H9 (cell line): Measurements from ENCODE around the gene IFI44L. TPM values are rescaled to one million over a fixed set of nuclear protein-coding genes. Genes with fewer than 3 reads are reported as not detected.

Experiments
- DNase-seq: peaks from one replicate; pipeline ENCODE4 v3.0.0-alpha.2; 2017
- H2AFZ ChIP-seq: one replicate; pipeline ENCODE4 v1.6.1; 2013; ENCODE audit warnings: mild to moderate bottlenecking, low read length, control low read depth, moderate library complexity
- H2AK5ac ChIP-seq: 2 replicates; pipeline ENCODE4 v1.6.1; 2013; ENCODE audit warnings: low read length, control low read depth, mixed read lengths; ENCODE audit not compliant: insufficient read length
- H2BK120ac ChIP-seq: one replicate; pipeline ENCODE4 v1.6.1; 2013; ENCODE audit warnings: low read depth, mild to moderate bottlenecking, low read length, control low read depth, inconsistent platforms; ENCODE audit not compliant: poor library complexity, severe bottlenecking
- H2BK12ac ChIP-seq: 2 replicates; pipeline ENCODE4 v1.6.1; 2013; ENCODE audit warnings: low read length, control low read depth, mixed read lengths, low read depth; ENCODE audit not compliant: insufficient read length
- H2BK15ac ChIP-seq: 2 replicates; pipeline ENCODE4 v1.6.1; 2013; ENCODE audit warnings: low read depth, low read length, control low read depth
- H2BK20ac ChIP-seq: one replicate; pipeline ENCODE4 v1.6.1; 2013; ENCODE audit warnings: low read depth, mild to moderate bottlenecking, low read length, control low read depth, inconsistent platforms; ENCODE audit not compliant: poor library complexity, severe bottlenecking
- H2BK5ac ChIP-seq: 2 replicates; pipeline ENCODE4 v1.6.1; 2013; ENCODE audit warnings: low read length, control low read depth, mixed read lengths; ENCODE audit not compliant: insufficient read length
- H3K14ac ChIP-seq: 2 replicates; pipeline ENCODE4 v1.6.1; 2013; ENCODE audit warnings: low read length, control low read depth; ENCODE audit not compliant: insufficient read depth
- H3K18ac ChIP-seq: 2 replicates; pipeline ENCODE4 v1.6.1; 2013; ENCODE audit warnings: low read depth, mild to moderate bottlenecking, mixed read lengths, low read length, control low read depth; ENCODE audit not compliant: insufficient read length
- H3K23ac ChIP-seq: 2 replicates; pipeline ENCODE4 v1.6.1; 2013; ENCODE audit warnings: low read length, control low read depth, mixed read lengths, low read depth; ENCODE audit not compliant: insufficient read length
- H3K23me2 ChIP-seq: 2 replicates; pipeline ENCODE4 v1.6.1; 2013; ENCODE audit warnings: low read depth, mild to moderate bottlenecking, mixed read lengths, low read length, control low read depth; ENCODE audit not compliant: insufficient read length, poor library complexity, severe bottlenecking
- H3K27ac ChIP-seq: 2 replicates; pipeline ENCODE4 v1.5.1; 2013; ENCODE audit warnings: low read length, control low read depth, mixed read lengths, low read depth; ENCODE audit not compliant: insufficient read length
- H3K27me3 ChIP-seq: 2 replicates; pipeline ENCODE4 v1.6.1; 2013; ENCODE audit warnings: low read length, control low read depth, inconsistent platforms; ENCODE audit not compliant: insufficient read depth
- H3K4ac ChIP-seq: 2 replicates; pipeline ENCODE4 v1.6.1; 2013; ENCODE audit warnings: low read depth, mild to moderate bottlenecking, control low read depth, inconsistent platforms, low read length, moderate library complexity
- H3K4me1 ChIP-seq: 2 replicates; pipeline ENCODE4 v1.6.1; 2013; ENCODE audit warnings: low read length, control low read depth, inconsistent platforms; ENCODE audit not compliant: insufficient read depth
- H3K4me2 ChIP-seq: 2 replicates; pipeline ENCODE4 v1.6.1; 2013; ENCODE audit warnings: low read length, control low read depth, mixed read lengths; ENCODE audit not compliant: insufficient read length, insufficient read depth
- H3K56ac ChIP-seq: 2 replicates; pipeline ENCODE4 v1.6.1; 2013; ENCODE audit warnings: low read depth, mild to moderate bottlenecking, mixed read lengths, low read length, control low read depth; ENCODE audit not compliant: insufficient read length
- H3K79me1 ChIP-seq: 2 replicates; pipeline ENCODE4 v1.6.1; 2013; ENCODE audit warnings: low read depth, mild to moderate bottlenecking, moderate library complexity, low read length, control low read depth, inconsistent platforms; ENCODE audit not compliant: insufficient read depth, poor library complexity, severe bottlenecking
- H3K79me2 ChIP-seq: 2 replicates; pipeline ENCODE4 v1.6.1; 2013; ENCODE audit warnings: low read length, control low read depth, inconsistent platforms; ENCODE audit not compliant: insufficient read depth
- H3K9ac ChIP-seq: 2 replicates; pipeline ENCODE4 v1.6.1; 2013; ENCODE audit warnings: low read length, control low read depth, mixed read lengths; ENCODE audit not compliant: insufficient read length; ENCODE audit errors: extremely low read depth
- H3K9me3 ChIP-seq: one replicate; pipeline ENCODE4 v1.6.1; 2013; ENCODE audit warnings: low read depth, low read length, inconsistent platforms; ENCODE audit not compliant: control insufficient read depth
- H3T11ph ChIP-seq: one replicate; pipeline ENCODE4 v1.6.1; 2013; ENCODE audit warnings: mild to moderate bottlenecking, low read length, control low read depth, inconsistent platforms
- H4K20me1 ChIP-seq: one replicate; pipeline ENCODE4 v1.6.1; 2013; ENCODE audit not compliant: control insufficient read depth, insufficient read length, insufficient read depth
- H4K5ac ChIP-seq: 2 replicates; pipeline ENCODE4 v1.6.1; 2013; ENCODE audit warnings: low read depth, mild to moderate bottlenecking, mixed read lengths, low read length, control low read depth; ENCODE audit not compliant: insufficient read length
- H4K8ac ChIP-seq: replicated peaks from 2 replicates; pipeline ENCODE4 v1.6.1; 2013; ENCODE audit warnings: low read length, control low read depth, mixed read lengths, low read depth; ENCODE audit not compliant: insufficient read length
- H4K91ac ChIP-seq: 2 replicates; pipeline ENCODE4 v1.6.1; 2013; ENCODE audit warnings: low read depth, mild to moderate bottlenecking, moderate library complexity, mixed read lengths, low read length, control low read depth; ENCODE audit not compliant: insufficient read length
- H3K27ac Mint-ChIP-seq, 3 experiments: 2 replicates in 2 of 3; 3 replicates in 1 of 3; pipeline ENCODE4 v1.8.0; 2020 to 2021; ENCODE audit warnings: mixed read lengths in 3 of 3, mild to moderate bottlenecking in 1 of 3, moderate library complexity in 1 of 3
- H3K27me3 Mint-ChIP-seq: 2 replicates; pipeline ENCODE4 v1.8.0; 2021; ENCODE audit warnings: low read depth, mild to moderate bottlenecking, moderate library complexity, mixed read lengths
- H3K36me3 Mint-ChIP-seq, 3 experiments: 2 replicates in 2 of 3; 3 replicates in 1 of 3; pipeline ENCODE4 v1.8.0; 2020 to 2021; ENCODE audit warnings: low read depth in 3 of 3, mixed read lengths in 3 of 3; ENCODE audit not compliant: insufficient read depth in 1 of 3
- H3K4me1 Mint-ChIP-seq, 2 experiments: 2 replicates each; pipeline ENCODE4 v1.8.0; 2020; ENCODE audit warnings: mixed read lengths in 2 of 2
- H3K4me3 Mint-ChIP-seq, 2 experiments: 2 replicates in 1 of 2; 3 replicates in 1 of 2; pipeline ENCODE4 v1.8.0; 2020 to 2021; ENCODE audit warnings: mild to moderate bottlenecking in 2 of 2, mixed read lengths in 2 of 2, moderate library complexity in 1 of 2
- H3K9me3 Mint-ChIP-seq, 2 experiments: 2 replicates in 1 of 2; 3 replicates in 1 of 2; pipeline ENCODE4 v1.8.0; 2020; ENCODE audit warnings: mild to moderate bottlenecking in 2 of 2, mixed read lengths in 2 of 2, moderate library complexity in 1 of 2
- CTCF ChIP-seq: fragments of 200-600 bp; sonication (generic); conservative IDR thresholded peaks from 3 replicates; pipeline ENCODE4 v1.8.0; 2021; ENCODE audit warnings: antibody characterized with exemption, mild to moderate bottlenecking
- WGBS: extraction: QIAGEN DNeasy Blood & Tissue Kit; methylation state at CpG from one replicate; pipeline ENCODE4 v1.1.7; 2013; ENCODE audit warnings: missing lambda C conversion rate, low lambda C conversion rate, mixed read lengths; ENCODE audit not compliant: insufficient read length; ENCODE audit errors: extremely low coverage; 5-methylcytosine and 5-hydroxymethylcytosine counted together
- total RNA-seq: library from RNA; stranded (reverse); gene quantifications from 2 replicates; pipeline ENCODE4 v1.2.1, GENCODE V29; 2021

IFI44L gene
- total RNA-seq, 1 experiment from 2014 or later: not detected

GRCh38 chr1:78619446-78619802 lies 824 bp upstream of the IFI44L start:
- H2BK15ac ChIP-seq: no peak overlapping the region
- H3T11ph ChIP-seq: no peak overlapping the region
- no peak overlapping the region for H3K14ac ChIP-seq
- H3K56ac ChIP-seq: no peak overlapping the region
- no peak overlapping the region for H4K8ac ChIP-seq
- no CpG with 5 or more reads among the region's 4 CpGs for WGBS
- no peak overlapping the region for H2BK20ac ChIP-seq
- H4K20me1 ChIP-seq: no peaks in the 10 kb centered on the region
- Mint-ChIP-seq H3K27me3 (peaks cover 16% of the 10 kb centered on the region), H3K27ac (no peak overlapping the region; a peak in 1 of 7 replicates), H3K4me1 (peaks cover 0 to 6% of the 10 kb centered on the region in 2 experiments; a peak in 2 of 4 replicates), H3K36me3 (no peaks in the 10 kb centered on the region), H3K4me3 (no peak overlapping the region), H3K9me3 (no peaks in the 10 kb centered on the region)
- H2AK5ac ChIP-seq: no peak overlapping the region
- no peaks in the 10 kb centered on the region for H3K79me2 ChIP-seq
- no peak overlapping the region for H3K4ac ChIP-seq
- H3K79me1 ChIP-seq: no peaks in the 10 kb centered on the region
- no peak overlapping the region for H2BK12ac ChIP-seq
- no peaks in the 10 kb centered on the region for H3K4me1 ChIP-seq
- no peak overlapping the region for H3K9ac ChIP-seq
- no peak overlapping the region for H2AFZ ChIP-seq
- H3K23ac ChIP-seq: no peak overlapping the region
- H4K91ac ChIP-seq: no peak overlapping the region
- H3K27me3 ChIP-seq: no peaks in the 10 kb centered on the region
- no peak for TF ChIP-seq CTCF
- H4K5ac ChIP-seq: no peak overlapping the region
- no peak overlapping the region for H3K18ac ChIP-seq
- no peak for DNase-seq
- no peaks in the 10 kb centered on the region for H3K23me2 ChIP-seq
- no peak overlapping the region for H2BK5ac ChIP-seq
- no peak overlapping the region for H3K27ac ChIP-seq
- no peaks in the 10 kb centered on the region for H3K9me3 ChIP-seq
- H2BK120ac ChIP-seq: no peak overlapping the region
- H3K4me2 ChIP-seq: no peak overlapping the region
